Measurements from ENCODE around the gene UBE2N.
A peak's percentile ranks its signal among the peaks of the same experiment; 100 is the strongest.

Gene UBE2N, protein sequence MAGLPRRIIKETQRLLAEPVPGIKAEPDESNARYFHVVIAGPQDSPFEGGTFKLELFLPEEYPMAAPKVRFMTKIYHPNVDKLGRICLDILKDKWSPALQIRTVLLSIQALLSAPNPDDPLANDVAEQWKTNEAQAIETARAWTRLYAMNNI

DNA sequence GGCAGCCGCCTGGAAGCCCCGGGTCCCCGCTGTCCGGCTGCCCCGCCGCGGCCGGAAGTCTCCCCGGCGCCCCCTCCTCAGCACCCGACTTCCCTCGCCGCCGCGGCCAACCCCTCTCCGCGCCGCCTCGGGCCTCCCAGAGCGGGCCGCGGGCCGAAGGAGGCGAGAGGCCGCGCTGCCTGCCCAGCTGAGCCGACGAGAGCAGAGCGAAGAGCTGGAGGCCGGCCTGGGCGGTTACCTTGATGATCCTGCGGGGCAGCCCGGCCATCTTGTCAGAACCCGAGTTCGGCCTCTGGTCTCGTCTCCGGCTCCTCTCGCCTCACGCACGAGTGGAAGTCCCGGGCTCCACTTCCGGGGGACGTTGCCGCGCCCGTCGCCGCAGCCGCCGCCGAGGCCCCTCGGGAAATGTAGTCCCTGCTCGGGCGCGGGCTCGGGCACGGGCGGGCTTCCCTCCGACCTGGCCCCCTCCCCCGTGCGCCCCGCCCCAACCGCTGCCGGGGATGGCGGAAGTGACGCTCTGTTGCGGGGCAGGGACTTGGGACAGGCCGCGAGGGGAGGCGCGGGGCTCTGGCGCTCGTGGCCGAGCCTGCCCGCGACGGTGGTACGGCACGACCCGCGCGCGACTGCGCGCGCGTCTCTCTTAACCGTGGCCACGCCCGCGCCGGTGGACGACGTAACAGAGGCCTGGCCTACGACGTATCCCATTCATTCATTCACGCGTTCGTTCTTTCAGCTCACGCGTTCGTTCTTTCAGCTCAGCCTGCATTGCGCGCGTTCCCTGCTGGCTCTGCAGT, at the start of gene UBE2N:
Gene UBE2N, minus strand, starts transcription at position 331 of the 794 bp plus-strand sequence. Its CDS starts 63 bp downstream, at position 268.
- DNase-seq, result peak; percentile 98

DNA sequence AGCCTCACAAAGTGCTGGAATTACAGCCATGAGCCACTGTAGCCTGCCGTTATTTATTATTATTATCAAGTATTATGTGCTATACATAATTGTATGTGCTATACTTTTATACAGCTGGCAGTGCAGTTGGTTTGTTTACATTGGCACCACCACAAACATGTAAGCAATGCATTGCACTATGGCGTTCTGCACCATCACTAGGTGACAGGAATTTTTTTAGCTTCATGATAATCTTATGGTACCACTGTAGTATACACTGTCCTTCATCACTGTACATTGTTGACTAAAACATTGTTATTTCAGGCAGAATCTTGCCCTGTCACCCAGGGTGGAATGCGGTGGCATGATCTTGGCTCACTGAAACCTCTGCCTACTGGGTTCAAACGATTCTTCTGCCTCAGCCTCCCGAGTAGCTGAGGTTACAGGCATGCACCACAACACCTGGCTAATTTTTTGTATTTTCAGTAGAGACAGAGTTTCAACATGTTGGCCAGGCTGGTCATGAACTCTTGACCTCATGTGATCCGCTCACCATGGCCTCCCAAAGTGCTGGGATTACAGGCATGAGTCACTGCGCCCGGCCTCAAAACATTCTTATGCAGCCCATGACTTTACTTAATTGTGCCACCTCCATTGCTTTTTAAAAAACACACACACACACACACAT, 42.7 kb upstream of the UBE2N start:
- no peak for DNase-seq

DNA sequence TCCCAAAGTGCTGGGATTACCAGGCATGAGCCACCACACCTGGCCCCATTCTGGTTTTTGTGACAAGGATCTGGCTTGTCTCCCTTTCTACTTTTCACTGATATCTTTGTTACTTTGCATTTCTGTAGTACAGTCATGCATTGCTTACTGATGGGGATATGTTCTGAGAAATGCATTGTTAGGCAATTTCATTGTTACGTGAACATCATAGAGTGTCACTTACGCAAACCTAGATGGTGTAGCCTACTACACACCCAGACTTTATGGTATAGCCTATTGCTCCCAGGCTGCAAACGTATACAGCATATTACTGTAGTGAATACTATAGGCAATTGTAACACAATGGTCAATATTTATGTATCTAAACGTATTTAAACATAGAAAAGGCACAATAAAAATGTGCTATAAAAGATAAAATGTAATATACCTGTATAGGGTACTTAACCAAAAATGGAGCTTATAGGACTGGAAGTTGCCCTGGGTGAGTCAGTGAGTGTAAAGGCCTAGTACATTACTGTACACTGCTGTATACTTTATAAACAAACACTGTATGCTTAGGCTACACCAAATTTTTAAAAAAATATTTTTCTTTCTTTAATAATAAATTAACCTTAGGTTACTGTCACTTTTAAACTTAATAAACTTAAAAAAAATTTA, 41.5 kb upstream of the UBE2N start:
- DNase-seq, result no peak

DNA sequence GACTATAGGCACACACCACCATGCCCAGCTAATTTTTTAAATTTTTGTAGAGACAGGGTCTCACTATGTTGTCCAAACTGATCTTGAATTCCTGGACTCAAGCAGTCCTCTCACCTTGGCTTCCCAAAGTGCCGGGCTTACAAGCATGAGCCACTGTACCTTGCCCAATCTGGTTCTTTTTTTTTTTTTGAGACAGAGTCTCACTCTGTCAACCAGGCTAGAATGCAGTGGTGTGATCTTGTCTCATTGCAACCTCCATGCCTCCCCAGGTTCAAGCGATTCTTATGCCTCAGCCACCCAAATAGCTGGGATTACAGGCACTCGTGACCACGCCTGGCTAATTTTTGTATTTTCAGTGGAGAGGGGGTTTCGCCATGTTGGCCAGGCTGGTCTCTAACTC, 41.0 kb upstream of the UBE2N start:
- no peak for DNase-seq

DNA sequence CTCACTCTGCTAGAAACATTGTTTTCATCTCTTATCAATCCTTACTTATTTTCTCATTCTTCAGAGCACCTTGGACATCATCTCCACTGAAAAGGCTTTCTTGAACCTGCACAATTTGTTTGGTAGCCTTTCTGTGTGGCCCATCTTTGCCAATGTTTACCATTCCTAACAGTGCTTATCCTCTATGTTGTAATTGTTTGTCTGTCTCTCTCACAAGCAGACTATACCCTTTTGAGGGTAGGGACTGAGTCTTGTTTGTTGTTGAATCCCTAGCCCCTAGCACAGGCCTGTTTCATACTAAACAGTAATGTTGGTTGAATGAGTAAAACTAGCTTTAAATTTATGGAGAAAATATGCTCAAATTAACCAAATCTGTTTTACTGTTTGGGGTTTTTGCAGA, 34.8 kb upstream of the UBE2N start:
- no peak for DNase-seq

DNA sequence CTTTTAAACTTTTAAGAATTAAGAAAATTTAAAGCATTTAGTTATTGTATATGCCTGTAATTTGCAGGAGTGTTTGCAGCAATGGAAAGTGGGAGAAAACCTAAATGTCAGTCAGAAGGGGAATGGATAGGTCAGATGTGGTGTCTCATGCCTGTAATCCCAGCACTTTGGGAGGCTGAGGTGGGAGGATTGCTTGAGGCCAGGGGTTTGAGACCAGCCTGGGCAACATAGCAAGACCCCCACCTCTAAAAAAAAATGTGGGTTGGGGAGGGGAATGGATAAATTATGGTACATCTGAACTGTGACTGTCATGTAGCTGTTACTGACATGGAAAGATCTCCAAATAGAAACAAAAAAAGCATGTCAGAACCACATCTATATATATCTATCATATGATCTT, 27.6 kb upstream of the UBE2N start:
- no peak for DNase-seq

DNA sequence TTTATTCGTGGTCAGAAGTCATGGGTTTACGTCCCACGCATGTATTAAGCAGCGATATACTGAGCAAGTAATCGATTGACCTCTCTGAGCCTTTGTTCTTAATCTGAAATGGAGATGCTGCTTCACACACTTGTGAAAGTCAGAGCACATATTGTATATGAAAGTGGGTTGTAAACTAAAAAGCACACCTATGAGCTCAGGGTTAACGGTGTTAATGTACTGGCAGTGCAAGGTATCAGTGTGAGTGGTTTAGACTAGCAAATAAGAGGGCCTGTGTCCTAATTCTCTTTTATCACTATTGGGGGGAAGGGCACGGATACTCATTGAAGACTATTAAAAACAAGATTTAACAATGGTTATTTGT, 26.2 kb upstream of the UBE2N start:
- DNase-seq, result no peak

DNA sequence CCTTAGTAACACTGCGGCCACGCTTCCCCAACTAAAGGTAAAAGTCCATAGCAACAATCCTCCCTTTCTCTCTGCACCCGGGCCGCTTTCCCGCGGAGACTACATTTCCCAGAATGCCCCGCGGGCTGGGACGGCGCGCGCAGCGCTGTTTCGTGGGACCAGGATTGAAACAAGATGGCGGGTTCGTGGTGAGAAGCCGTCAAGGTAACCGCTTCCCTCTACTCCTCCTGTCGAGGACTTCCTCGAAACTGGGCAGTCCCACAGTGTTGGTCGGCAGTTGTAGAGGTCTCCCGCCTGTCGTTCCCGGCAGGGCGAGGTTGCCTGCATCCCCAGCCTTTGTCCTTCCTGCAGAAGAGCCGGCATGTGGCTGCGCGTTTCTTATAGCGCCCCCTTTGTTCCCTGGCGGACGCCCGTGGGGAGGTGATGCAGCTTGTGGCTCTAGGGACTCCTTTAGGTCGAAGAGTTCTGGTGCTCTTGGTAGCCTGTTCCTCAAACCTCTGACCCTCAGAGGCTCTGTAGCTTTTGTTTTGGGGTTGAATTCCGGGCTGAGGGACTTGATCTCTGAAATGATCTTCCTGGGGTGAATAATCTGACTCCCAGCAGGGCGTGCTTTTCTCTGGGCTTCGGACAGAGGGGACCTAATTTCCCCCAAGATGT, 25.7 kb upstream of the UBE2N start, which contains the start of gene MRPL42:
Gene MRPL42, plus strand, starts transcription at position 164 of the 657 bp plus-strand sequence. CDS start 1,772 bp downstream, outside the sequence.
- peak; percentile 92 for DNase-seq

DNA sequence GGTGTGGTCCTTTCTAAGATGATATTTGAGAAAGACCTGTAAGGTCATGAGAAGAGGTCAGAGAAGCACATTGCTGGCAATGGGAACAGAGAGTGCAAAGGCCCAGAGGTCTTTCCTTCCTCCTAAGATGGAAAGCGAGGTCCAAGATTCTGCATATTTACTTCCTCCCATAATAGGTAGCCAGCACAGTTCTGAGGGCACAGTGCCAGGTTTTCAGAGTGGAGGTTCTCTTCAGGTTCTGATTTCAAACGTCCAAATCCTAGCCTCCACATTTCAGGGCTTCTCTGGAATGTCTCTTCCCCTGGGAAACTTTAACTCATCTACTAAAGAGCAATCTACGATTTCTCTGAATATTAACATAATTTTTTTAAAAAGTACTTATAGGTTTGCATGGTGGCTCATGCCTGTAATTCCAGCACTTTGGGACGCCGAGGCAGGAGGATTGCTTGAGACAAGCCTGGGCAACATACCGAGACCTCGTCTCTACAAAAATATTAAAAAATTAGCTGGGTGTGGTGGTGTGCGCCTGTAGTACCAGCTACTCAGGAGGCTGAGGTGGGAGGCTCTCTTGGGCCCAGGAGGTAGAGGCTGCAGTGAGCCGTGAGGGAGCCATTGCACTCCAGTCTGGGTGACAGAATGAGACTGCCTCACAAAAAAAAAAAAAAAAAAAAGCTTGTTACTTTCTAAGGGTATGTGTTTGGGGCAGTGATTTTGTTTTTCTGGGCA, 25.0 kb upstream of the UBE2N start:
- no peak for DNase-seq

DNA sequence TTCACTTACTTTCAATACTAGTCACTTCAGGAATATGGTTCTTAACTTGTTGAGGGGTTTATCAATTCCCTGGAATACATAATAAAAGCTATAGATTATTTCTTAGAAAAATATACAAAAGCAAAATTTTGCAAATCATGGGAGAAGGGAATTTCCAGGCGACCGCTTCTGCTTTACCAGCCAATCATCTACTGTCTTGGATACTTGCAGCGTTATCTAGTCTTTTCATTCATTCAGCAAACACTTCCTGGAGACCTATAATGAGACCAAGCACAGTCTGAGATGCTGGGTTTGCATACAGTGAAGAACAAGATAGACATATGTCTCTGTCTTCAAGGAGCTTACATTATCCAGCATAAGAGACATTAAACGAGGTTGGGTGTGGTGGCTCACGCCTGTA, 24.1 kb upstream of the UBE2N start:
- DNase-seq, result no peak

DNA sequence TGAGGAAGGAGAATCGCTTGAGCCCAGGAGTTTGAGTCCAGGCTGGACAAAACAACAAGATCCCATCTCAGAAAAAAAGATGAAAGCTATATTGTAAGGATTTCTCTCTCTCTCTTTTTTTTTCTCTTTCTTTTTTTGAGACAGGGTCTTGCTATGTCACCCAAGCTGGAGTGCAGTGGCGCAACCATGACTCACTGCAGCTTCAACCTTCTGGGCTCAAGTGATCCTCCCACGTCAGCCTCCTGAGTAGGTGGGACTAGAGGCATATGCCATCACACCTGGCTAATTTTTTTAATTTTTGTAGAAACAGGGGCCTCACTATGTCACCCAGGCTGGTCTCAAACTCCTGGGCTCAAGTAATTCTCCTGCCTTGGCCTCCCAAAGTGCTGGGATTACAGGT, 19.8 kb upstream of the UBE2N start:
- DNase-seq, result peak; percentile 26

DNA sequence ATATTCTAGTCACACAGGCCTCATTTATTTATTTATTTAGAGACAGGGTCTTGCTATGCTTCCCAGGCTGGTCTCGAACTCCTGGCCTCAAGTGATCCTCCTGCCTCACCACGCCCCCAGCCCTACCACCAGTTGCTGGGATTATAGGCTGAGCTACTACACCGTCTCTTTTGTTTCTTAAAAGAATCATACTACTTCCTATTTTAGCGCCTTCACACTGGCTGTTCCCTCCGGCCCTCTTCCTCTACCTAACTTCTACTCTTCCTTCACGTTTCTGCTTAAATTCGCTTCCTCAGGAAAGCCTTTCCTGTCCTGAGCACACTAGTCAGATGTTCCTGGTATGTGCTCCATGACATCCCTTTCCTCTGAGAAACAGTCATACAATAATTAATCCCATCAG, 19.2 kb upstream of the UBE2N start:
- no peak for DNase-seq

DNA sequence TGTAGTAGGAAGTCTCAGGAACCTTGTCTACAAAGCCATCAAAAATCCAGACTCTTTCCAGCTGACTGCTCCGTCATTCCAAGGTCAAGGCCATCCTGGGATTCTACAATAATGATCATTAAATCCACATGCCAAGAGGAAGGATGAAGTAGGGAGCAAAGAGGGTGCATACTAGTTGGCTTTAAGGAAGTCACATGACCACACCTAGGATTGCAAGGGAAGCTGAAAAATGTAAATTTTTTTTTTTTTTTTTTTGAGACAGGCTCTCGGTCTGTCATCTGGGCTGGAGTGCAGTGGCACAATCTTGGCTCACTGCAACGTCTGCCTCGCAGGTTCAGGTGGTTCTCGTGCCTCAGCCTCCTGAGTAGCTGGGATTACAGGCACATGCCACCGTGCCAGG, 18.3 kb upstream of the UBE2N start:
- no peak for DNase-seq

DNA sequence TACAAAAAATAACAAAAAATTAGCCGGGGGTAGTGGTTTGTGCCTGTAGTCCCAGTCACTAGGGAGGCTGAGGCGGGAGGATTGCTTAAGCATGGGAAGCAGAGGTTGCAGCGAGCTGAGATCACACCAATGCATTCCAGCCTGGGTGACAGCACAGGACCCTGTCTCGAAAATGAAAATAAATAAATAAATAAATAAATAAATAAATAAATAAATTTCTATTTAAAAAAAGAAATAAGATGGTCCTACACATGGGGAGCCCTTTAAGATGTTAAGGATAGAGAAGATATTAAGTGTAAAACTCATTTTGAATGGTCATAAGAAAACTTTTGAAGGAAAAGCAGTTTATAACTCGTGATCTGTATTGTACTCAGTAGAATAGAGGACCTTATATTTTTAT, 17.4 kb upstream of the UBE2N start:
- no peak for DNase-seq

DNA sequence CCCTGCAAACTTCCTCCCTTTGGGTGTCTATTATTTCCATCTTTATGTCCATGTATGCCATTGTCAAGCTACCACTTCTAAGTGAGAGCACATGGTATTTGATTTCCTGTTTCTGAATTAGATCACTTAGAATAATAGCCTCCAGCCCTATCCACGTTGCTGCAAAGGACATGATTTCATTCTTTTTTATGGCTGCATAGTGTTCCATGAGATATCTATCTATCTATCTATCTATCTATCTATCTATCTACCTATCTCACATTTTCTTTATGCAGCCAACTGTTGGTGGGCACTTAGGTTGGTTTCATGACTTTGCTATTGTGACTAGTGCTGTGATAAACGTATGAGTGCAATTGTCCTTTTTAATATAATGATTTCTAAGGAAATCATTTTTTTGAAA, 14.3 kb upstream of the UBE2N start:
- DNase-seq, result no peak

DNA sequence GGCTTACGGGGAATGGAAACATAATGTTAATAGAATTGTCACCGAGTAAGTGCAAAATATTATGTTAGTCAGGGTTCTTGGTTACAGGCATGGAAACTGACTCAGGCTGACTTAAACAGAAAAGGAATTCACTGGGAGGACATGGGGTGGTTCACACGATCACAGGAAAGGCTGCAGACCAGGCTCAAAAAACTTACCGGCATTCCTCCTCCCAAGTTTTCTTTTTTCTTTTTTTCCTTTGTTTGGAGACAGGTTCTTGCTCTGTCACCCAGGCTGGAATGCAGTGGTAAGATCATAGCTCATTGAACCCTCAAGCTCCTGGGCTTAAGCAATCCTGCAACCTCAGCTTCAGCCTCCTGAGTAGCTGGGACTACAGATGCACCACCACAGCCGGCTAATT, 11.9 kb upstream of the UBE2N start:
- DNase-seq, result no peak

DNA sequence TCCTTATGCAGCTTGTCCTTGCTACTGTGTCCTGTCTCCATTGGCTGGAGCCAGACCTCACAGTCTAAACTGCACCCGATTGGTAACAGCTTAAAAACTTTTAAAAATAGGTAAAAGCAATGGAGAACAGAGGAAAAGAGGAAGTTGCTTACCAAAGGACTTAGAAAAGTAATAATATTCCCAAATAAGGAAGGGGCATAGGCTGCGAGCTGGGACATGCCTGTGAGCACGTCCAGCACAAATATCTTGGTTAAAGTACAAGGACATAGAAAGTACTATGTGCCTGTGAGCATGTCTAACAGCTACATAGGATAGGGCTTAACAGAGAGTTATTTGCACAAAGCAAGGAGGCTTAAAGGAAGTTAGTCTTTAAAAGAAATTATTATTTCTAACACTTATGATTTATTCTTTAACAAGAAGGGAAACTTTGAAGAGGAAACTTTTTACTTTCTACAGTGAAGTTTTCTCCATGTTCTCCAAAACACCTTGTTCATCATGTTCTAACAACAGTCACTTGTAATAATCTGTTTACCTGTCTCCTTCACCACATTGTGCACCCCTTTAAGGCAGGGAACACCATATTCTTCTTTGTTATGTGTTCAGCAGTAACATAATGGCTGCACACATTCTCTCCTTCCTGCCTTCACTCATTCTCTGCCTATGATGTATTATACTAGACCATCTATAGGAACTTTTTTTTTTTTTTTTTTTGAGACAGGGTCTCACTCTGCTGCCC, 9.8 kb upstream of the UBE2N start:
- no peak for DNase-seq

DNA sequence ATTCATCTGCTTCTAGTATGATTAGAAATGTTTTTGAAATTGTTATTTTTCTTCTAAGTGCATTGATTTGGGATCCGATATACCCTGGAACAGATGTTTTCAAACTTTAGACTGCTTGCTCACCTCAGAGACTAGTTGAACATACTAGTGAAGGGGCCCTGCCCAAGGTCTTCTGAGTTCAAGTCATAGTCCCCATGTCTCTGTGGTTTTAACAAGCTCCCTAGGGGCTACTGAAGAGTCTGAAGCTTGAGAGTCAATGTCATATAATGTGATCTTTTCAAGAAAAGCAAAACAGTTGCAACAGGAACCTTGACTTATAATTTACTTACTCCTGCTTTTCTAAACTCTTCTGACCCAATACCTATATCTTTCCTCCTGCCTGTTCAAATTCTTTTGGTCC, 7.5 kb upstream of the UBE2N start:
- DNase-seq, result no peak

DNA sequence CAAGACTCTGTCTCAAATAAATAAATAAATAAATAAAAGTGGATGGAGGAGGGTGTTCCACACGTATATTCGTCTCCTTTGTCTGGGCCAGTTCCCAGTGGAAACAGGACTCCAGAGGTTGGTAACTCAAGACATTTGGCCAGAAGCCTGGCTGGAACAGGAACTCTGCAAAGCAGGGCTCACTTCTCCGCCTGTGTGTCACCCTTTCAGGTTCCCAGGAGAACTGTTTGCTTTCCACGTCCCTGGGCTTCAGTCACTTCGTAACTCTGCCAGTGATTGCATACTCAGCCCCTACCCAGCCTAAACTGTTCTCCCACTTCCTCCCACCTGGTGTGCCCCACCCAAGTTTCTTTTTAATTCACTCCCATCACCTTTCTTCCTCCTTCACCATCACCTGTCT, 7.0 kb upstream of the UBE2N start:
- DNase-seq, result no peak

DNA sequence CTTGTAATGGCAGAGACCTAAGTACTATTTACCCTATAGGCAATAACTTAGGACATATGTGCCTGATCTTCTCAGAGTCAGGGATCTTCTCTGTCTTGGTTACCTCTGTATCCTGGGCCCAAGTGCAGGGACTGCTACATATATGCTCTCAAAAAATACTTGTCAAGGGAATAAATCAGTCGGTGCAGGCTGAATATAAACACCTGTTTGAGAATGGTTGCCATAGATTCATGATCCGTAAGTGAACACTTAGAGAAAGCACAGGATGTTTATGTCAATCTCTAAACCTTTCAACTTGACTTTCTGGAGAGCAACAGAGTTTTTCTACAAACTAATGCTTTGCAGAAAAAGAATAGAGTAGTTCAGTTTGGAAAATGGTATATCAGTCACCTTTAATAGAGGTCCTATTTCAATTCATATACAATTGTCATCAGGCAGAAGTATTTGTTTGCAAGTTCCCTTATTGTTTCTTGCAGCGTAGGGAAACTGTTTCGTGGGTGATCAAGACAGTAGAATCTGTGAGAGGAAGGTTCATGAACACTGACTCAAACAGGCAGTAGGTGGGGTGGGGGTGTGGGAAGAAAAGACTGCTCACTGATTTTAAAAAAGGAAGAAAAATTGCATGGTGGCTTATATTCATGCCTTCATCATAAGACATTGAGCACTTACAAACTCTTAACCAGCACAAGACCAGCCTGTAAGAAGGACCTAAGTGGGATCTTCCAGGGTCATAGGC, 6.0 kb upstream of the UBE2N start:
- DNase-seq, result peak; percentile 35

DNA sequence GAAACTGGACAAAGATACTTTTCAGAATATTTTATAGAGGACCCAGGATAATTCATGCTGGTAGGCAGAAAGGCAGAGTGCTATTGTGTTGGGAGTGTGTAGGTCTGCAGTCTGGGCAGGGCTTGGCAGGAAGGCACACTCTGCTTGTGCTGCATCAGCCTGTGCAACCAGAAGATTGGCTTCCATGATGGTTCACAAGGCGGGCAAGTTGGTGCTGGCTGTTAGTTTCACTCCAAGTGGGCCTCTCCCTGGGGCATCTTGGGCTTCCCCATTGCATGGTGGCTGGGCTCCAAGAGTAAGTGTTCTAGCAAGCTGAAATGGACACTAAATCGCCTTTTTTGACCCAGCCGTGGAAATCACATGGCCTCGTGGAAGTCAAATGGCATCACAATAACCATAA, 1.8 kb upstream of the UBE2N start:
- DNase-seq, result no peak

Measured in activated naive CD4-positive, alpha-beta T cell treated with anti-CD3 and anti-CD28 coated beads, Interleukin-2, amount 50 U/mL, for 16 hours (primary cell).